OCI-LY1 (cell line): Measurements from ENCODE around the gene LCN1.

Experiments
- H2AFZ ChIP-seq: fragments of 200-600 bp; sonication (generic), shearing (Covaris generic); 2 replicates; pipeline ENCODE4 v1.6.0; 2014; ENCODE audit warnings: antibody characterized with exemption, mild to moderate bottlenecking, low read length
- H3F3A ChIP-seq: fragments of 200-600 bp; sonication (generic), shearing (Covaris generic); 2 replicates; pipeline ENCODE4 v1.6.0; 2014; ENCODE audit warnings: mild to moderate bottlenecking, antibody characterized with exemption, low read length, moderate library complexity; ENCODE audit not compliant: insufficient read depth
- H3K27ac ChIP-seq: fragments of 200-600 bp; sonication (generic); 2 replicates; pipeline ENCODE4 v1.5.1; 2014; ENCODE audit warnings: low read length, mixed run types, mild to moderate bottlenecking, low read depth; ENCODE audit not compliant: poor library complexity, severe bottlenecking
- H3K27me3 ChIP-seq: fragments of 200-600 bp; sonication (generic); 2 replicates; pipeline ENCODE4 v1.6.0; 2014; ENCODE audit warnings: antibody characterized with exemption, mild to moderate bottlenecking, low read length, moderate library complexity; ENCODE audit not compliant: insufficient read depth
- H3K36me3 ChIP-seq: fragments of 200-600 bp; sonication (generic); 2 replicates; pipeline ENCODE4 v1.6.1; 2014; ENCODE audit warnings: mild to moderate bottlenecking, antibody characterized with exemption, low read length, moderate library complexity, mixed read lengths; ENCODE audit not compliant: insufficient read depth
- H3K4me1 ChIP-seq: fragments of 200-600 bp; sonication (generic); 2 replicates; pipeline ENCODE4 v1.5.1; 2014; ENCODE audit warnings: mild to moderate bottlenecking, low read length, moderate library complexity; ENCODE audit not compliant: insufficient read depth, severe bottlenecking
- H3K4me2 ChIP-seq: fragments of 200-600 bp; sonication (generic), shearing (Covaris generic); 2 replicates; pipeline ENCODE4 v1.6.1; 2014; ENCODE audit warnings: low read length
- H3K4me3 ChIP-seq: fragments of 200-600 bp; sonication (generic); 2 replicates; pipeline ENCODE4 v1.5.1; 2014; ENCODE audit warnings: low read length, low read depth, mild to moderate bottlenecking, mixed read lengths; ENCODE audit not compliant: poor library complexity, severe bottlenecking
- H3K79me2 ChIP-seq: fragments of 200-600 bp; shearing (Covaris generic); 2 replicates; pipeline ENCODE4 v1.6.1; 2016; ENCODE audit warnings: mixed run types, low read length, mixed read lengths; ENCODE audit not compliant: insufficient read depth
- H3K9ac ChIP-seq: fragments of 200-600 bp; sonication (generic), shearing (Covaris generic); 2 replicates; pipeline ENCODE4 v1.6.1; 2014; ENCODE audit warnings: mild to moderate bottlenecking, low read length, mixed read lengths
- H3K9me2 ChIP-seq: fragments of 200-600 bp; sonication (generic), shearing (Covaris generic); 2 replicates; pipeline ENCODE4 v1.6.1; 2014; ENCODE audit warnings: low read depth, mild to moderate bottlenecking, low read length, mixed read lengths
- H3K9me3 ChIP-seq: fragments of 200-600 bp; shearing (Covaris generic); 2 replicates; pipeline ENCODE4 v1.6.1; 2014; ENCODE audit warnings: low read length, mixed read lengths
- H4K20me1 ChIP-seq: fragments of 200-600 bp; sonication (generic), shearing (Covaris generic); 2 replicates; pipeline ENCODE4 v1.6.0; 2016; ENCODE audit warnings: mild to moderate bottlenecking, low read length; ENCODE audit not compliant: insufficient read depth
- CTCF ChIP-seq: fragments of 200-600 bp; sonication (generic), shearing (Covaris generic); IDR thresholded peaks from 2 replicates; pipeline ENCODE4 v1.5.1; 2017; ENCODE audit warnings: mild to moderate bottlenecking, antibody characterized with exemption, low read length, moderate library complexity, mixed read lengths
- EZH2 ChIP-seq: fragments of 200-600 bp; sonication (generic), shearing (Covaris generic); IDR thresholded peaks from 2 replicates; pipeline ENCODE4 v1.8.0; 2017; ENCODE audit warnings: borderline replicate concordance, mixed run types, mild to moderate bottlenecking, antibody characterized with exemption, low read length, moderate library complexity, mixed read lengths

LCN1 gene

GRCh38 chr9:135489188-135489906, 31.9 kb upstream of the LCN1 start:
- Histone ChIP-seq H3K27ac (no peak overlapping the region), H3K79me2 (no peaks in the 10 kb centered on the region), H3K36me3 (no peaks in the 10 kb centered on the region), H4K20me1 (no peaks in the 10 kb centered on the region), H3K4me3 (no peak overlapping the region), H3K9me3 (no peaks in the 10 kb centered on the region), H3K27me3 (no peaks in the 10 kb centered on the region), H3K9ac (no peak overlapping the region), H3K4me1 (no peaks in the 10 kb centered on the region), H3K9me2 (no peaks in the 10 kb centered on the region), H3F3A (no peaks in the 10 kb centered on the region), H3K4me2 (no peak overlapping the region), H2AFZ (no peak overlapping the region)
- TF ChIP-seq CTCF (no peak), EZH2 (no peak)

- no peaks in the 10 kb centered on the region for H3F3A ChIP-seq
- TF ChIP-seq EZH2 (no peak), CTCF (no peak)
- H3K27ac ChIP-seq = no peak overlapping the region
- H3K9ac ChIP-seq = no peak overlapping the region
- no peak overlapping the region for H3K4me3 ChIP-seq
- no peaks in the 10 kb centered on the region for H3K9me2 ChIP-seq
- H3K79me2 ChIP-seq = no peaks in the 10 kb centered on the region
- H4K20me1 ChIP-seq = no peaks in the 10 kb centered on the region
- H2AFZ ChIP-seq = no peak overlapping the region
- no peaks in the 10 kb centered on the region for H3K27me3 ChIP-seq
- no peaks in the 10 kb centered on the region for H3K36me3 ChIP-seq
- H3K4me1 ChIP-seq = no peaks in the 10 kb centered on the region
- H3K4me2 ChIP-seq = no peak overlapping the region
- no peaks in the 10 kb centered on the region for H3K9me3 ChIP-seq
Observed at GRCh38 chr9:135490166-135490870, 30.9 kb upstream of the LCN1 start.

GRCh38 chr9:135490980-135491464, 30.2 kb upstream of the LCN1 start:
- Histone ChIP-seq H3K4me1 (no peaks in the 10 kb centered on the region), H3K27ac (no peak overlapping the region), H3K27me3 (no peaks in the 10 kb centered on the region), H3K36me3 (no peaks in the 10 kb centered on the region), H4K20me1 (no peaks in the 10 kb centered on the region), H3K79me2 (no peaks in the 10 kb centered on the region), H3K9me2 (no peaks in the 10 kb centered on the region), H3K4me2 (no peak overlapping the region), H3F3A (no peaks in the 10 kb centered on the region), H3K9me3 (no peaks in the 10 kb centered on the region), H3K9ac (no peak overlapping the region), H3K4me3 (no peak overlapping the region), H2AFZ (no peak overlapping the region)
- TF ChIP-seq EZH2 (no peak), CTCF (no peak)
